CD4-positive, alpha-beta T cell treated with Interleukin-21 for 1 hour (primary cell): ENCODE measurements around the gene SYNE1.
"Not testable (repeated sequence)": the region's sequence is repeated elsewhere in the genome, so short reads cannot be mapped to it uniquely, and the experiment has no call there.

Source experiments
- DNase-seq: peaks from one replicate; pipeline ENCODE4 v3.0.0-alpha.2; 2020

The SYNE1 gene

DNA sequence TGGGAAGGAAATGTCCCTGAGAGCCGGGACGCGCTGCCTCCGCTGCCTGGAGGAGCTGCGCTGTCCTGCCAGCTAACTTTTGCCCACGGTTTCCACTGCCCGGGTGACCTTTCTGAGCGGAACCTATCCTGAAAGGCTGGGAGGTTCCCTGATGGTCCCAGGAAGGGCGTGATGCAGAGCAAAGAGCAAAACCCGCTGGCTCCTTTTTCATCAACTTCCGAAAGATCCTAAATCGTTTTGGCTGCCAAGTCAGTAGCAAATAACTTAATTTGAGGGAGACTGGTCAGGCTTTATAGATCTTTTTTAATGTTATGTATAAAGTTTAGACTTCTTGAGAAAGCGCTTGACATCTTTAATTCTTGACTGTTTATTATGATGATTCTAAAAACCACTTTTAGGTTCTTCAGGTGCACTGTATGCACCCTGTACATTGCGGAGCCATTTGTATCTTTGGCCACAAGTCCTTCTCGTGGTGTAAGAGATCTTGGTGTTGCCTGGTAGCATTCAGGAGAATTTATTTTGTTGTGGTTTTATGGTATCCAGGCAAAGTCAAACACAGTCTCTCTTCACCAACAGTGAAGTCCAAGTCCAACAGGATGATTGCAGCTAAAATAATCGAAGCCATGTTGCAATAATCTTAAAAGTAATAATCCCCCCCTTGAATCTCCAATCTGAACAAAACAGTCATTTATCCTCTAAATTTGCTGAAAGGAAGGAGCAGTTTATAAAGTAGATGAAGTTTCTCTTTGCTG, at the start of gene SYNE1:
TSS of gene SYNE1 (minus strand) at position 67 of the 752 bp plus-strand sequence. CDS start 9,031 bp downstream, outside the sequence.
- no peak for DNase-seq

DNA sequence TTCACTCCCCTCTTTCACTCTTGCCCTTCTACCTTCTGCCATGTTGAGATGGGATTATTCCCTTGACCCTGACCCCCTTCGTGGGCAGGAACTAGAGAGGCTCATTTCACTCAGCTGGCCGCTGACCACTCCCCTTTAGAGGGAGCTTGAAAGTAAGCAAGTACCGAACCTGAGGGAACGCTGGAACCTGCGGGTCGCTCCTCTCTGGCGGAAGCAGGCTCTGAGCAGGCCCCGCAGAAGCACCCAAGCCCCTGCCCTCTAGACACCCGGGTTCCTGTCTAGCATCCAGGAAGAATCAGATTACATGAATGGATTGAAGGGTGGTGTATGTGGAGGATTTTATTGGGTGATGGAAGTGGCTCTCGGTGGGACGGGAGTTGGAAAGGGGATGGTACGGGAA, 48.7 kb upstream of the SYNE1 start:
- no peak for DNase-seq

GRCh38 chr6:152682935-152683334, 45.8 kb upstream of the SYNE1 start:
- DNase-seq = not testable (repeated sequence)

- DNase-seq = no peak
Observed at GRCh38 chr6:152682141-152682540, 45.0 kb upstream of the SYNE1 start.

DNA sequence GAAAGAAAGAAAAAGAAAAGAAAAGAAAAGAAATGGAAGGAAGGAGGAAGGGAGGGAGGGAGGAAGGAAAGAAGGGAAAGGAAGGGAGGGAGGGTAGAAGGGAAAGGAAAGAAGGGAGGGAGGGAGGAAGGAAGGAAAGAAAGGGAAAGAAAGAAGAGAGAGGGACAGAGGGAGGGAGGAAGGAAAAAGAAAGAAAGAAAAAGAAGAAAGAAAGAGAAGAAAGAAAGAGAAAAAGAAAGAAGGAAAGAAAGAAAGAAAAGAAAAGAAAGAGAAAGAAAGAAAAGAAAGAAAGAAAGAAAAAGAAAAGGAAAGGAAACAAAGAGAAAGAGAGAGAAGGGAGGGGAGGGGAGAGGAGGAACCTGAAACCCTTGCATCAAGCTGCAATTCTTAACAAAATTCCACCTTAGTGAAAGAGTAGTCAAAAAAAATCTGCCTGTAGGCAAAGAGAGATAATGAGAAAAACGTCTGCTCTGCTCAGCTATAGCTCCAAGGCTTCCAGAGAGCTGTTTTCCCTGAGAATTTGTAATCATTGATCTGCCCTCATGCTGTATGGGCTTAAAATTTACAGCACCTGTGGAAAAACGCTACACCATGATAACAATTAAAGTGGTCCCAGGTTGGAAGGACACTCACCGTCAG, 43.8 kb upstream of the SYNE1 start:
- DNase-seq = no peak

DNA sequence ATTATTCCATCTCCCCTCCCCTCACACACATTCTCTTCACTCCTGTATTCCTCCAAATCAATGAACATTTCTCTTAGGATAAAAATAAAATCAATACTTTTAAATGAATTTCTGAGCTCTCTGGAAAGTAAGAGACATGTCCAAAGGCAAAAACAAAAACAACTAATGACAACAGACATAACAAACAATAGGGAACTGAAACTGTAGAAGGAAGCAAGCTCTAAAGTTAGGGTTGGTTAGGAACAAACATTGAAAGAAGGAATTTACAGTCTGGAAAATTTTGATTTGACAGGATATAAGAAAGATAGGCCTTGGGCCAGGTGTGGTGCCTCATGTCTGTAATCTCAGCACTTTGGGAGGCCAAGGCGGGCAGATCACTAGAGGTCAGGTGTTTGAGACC, 43.0 kb upstream of the SYNE1 start:
- no peak for DNase-seq

GRCh38 chr6:152673236-152673635, 36.1 kb upstream of the SYNE1 start:
- no peak for DNase-seq

DNA sequence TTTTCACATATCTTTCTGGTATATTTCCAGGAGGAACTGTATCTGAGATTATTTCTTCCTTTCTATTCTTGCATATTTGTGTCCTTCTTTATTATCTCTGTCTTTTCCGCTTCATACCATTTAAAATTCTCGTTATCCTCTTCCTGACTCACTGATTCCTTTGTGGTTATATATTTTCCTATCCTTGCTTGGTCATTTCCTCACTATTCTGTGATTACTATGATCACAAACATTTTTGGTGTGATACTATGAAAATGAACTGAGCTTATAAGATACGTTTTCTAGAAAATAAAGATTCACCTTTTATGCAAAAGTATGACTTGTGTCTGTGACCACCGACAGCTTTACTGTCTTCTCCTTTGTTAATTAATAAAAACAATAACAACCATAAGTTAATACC, 34.0 kb upstream of the SYNE1 start:
- no peak for DNase-seq

DNA sequence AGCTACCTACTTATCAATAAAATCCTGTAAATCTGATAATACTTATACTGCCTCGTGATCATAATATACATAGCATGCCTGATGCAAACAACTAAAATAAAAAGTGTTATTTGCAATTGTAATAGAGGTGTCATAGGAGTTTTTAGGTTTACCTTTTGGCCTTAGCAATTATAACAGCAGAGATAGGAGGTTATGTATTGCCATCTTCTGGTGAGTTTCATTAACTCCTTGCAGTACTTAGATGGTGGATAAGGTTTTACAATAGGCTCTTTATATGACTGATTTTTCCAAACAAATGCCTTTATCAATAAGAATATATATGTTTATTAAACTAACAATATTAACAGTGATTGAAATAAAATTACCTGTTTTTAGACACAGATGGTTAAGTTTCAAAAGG, 32.7 kb upstream of the SYNE1 start:
- DNase-seq = peak; percentile 1

DNA sequence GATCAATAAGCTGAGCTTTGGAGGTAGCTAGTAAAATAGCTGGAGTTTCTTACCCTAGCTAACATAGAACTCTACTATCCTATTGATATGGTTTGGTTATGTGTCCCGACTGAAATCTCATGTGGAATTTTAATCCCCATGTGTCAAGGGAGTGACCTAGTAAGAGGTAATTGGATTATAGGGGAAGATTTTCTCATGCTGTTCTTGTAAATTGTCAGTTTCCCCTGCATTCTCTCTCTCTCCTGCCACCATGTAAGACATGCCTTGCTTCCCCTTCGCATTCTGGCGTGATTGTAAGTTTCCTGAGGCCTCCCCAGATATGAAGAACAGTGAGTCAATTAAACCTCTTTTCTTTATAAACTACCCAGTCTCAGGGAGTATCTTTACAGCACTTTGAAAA, 24.6 kb upstream of the SYNE1 start:
- DNase-seq = no peak

DNA sequence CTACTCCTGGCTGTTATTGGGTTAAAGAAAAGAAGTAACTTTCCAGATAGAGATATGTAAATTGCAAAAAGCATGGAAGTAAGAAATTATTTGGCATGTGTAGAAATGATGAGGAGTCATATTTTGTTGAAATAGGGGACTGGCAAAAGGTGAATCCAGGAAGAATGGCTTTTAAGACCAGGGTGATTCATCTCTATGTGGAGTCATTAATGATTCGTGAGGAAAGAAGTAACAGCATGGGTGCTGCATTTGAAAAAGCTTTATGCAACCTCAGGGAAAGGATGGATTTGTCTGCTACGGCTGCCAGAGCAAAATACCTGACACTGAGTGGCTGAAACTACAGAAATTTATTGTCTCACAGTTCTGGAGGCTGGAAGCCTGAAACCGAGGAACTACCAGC, 14.8 kb upstream of the SYNE1 start:
- DNase-seq = no peak

- no peak for DNase-seq
Observed at GRCh38 chr6:152648105-152648504, 10.9 kb upstream of the SYNE1 start.

DNA sequence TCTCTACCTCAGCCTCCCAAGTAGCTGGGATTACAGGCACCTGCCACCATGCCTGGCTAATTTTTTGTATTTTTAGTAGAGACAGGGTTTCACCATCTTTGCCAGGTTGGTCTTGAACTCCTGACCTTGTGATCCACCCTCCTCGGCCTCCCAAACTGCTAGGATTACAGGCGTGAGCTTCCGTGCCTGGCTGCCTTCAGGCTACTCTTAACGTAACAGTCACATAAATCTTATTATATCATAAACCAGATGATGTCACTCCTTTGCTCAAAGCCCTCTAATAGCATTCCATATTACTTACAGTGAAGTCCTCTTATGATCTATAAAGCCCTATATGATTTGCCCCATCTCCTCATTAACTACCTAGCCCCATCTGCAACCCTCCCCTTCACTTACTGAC, 9.6 kb upstream of the SYNE1 start:
- DNase-seq = not testable (repeated sequence)

DNA sequence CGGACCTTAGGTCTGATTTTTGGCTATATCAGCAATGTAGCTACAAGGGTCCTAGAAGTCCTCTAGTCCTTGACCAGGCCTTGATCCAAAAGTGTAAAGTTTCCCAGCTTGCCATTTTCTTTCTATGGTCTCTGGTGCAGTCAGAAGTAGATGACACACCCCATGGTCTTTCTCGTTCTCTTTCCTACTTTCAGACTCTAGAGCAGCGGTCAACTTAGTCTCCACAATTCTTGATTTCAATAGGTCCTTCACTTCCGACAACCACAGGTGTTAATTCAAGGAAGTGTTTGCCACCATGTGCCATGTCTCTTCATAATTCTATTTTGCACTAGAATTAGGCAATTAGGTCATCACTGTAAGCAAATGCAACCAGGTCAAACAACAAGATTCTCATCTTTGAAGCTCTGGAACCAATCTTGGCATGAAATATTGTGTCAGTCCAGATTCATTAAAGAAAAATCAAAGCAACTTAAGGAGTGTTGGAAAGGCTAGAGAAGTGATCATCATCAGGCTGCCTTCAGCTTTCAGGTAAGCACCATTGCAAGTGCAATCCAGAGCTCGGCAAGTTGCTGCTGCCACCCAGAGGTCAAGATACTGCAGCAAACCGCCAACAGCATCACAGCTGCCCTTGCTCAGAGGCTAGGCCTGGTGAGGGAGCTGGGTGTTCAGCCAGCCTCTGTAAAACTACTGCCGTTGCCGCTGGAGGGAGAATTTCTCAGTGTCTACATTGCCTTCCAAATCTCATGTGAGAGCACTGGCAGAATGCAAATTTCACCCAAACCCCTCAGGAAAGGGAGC, 5.6 kb upstream of the SYNE1 start:
- peak; percentile 62 for DNase-seq

- DNase-seq = peak; percentile 12
Observed at GRCh38 chr6:152636609-152637295, 410 bp downstream of the SYNE1 start.

GRCh38 chr6:152636021-152636608, 1.0 kb downstream of the SYNE1 start:
- peak; percentile 22 for DNase-seq

DNA sequence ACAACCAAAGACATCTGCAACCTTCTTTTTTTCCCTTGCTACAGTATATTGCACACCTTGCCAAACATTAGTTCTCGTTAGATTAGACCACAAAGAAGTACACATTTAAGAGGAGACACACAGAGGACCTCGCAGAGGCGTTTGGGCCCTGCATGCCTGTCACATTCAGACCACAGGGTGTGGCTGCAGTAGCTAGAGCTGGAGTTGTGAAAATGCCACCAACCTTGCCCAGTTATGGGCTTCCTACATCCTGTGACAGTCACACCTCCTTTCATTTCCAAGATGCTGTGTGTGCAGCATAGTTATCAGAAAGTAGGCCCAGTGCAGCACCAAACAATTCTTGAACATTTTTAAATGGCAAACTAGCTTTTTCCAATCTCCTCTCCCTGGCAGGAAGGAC, 2.4 kb downstream of the SYNE1 start:
- DNase-seq = peak; percentile 67

DNA sequence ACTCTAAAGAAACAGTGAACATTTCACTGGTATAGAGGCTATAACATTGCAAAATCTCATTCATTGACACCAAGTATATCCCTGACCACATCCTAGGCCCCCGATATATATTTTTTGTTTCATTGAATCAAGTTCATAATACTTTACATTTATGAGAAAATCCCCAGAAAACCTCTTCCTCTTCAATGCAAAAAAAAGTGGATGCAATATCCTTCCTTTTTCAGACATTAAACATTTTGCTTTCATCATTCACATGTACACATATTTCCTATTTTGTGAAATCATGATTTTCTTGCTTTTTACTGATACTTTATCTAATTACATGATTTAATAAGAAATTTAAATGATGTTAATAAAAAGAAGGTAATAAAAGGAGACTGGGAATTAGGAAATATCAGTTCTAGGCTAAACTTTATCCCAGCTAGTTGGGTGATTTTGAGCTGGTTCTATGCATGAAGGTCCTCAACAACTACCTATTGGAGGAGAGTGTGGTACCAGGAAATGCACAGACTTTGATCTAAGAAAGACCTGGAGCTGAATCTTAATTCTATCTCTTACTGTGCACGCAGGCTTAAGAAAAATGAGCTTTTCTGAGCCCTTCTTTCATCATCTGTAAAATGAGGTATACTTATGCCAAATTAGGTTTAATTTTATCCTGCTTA, 4.9 kb downstream of the SYNE1 start:
- no peak for DNase-seq

DNA sequence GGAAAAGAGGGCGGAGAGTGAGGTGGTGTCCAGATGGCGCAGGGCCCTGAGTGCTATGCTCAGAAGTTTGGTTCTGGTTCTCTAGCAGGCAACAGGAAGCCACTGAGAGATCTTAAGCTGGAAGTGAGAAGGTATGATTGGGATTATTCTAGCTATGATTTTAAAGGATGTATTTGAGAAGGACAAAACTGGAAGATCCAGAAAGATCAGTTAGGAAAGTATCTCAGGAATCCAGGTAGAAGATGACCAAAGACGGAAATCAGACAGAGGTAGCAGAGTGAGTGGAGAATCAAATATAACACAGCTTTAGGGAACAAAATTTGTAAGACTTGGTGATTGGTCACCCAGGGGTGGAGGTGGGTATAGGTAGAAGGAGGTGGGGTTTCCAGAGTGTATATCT, 5.8 kb downstream of the SYNE1 start:
- no peak for DNase-seq

DNA sequence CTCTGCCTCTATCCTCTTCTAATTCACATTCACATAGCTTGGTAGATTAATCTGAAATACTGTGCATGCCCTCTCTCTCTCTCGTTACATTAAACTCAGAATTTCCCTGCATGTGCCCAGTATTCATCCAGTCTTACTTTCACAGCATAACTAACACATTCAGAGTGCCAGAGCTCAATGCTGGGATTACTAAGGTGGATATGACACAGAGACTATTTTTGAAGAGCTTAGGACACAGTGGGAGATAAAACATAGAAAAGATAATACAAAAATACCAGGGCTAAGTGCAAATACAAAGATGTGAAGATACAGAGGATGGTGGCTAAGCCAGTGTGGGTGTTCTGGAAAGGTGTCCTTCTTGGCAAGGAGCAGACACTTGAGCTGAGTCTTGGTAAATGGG, 6.3 kb downstream of the SYNE1 start:
- DNase-seq = no peak

DNA sequence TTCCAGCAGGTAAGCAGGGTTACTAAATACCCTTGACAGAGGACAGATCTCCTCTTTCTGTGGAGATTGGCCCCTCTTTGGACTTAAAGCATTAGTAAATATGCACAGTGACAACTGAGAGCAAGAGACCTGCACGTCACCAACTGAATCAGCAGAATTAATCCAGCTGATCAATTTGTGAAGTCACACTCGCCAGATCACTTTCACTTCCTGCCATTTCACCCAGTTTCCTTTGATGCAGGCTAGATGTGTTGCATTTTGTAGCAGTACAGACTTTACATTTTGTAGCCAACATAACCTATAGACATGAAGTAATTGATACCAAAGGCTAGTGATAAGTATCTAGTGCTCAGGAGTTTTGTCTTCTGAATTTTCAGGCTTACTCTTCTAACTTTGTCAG, 11.9 kb downstream of the SYNE1 start:
- DNase-seq = peak; percentile 31

DNA sequence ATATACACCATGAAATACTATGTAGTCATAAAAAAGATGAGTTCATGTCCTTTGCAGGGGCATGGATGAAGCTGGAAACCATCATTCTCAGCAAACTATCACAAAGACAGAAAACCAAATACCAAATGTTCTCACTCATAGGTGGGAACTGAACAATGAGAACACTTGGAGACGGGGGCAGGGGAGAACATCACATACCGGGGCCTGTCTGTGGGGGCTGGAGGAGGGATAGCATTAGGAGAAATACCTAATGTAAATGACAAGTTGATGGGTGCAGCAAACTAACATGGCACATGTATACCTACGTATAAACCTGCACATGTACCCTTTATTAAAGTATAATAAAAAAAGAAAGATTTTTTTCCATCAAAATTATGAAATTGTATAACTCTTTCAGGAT, 22.4 kb downstream of the SYNE1 start:
- DNase-seq = not testable (repeated sequence)
